Thyroid gland (tissue), 4 donors: ENCODE measurements around the gene IFT122.

Experiments
- CTCF ChIP-seq, 6 experiments: fragments of 200-600 bp in 3 of 6; fragments of 450-650 bp in 3 of 6; sonication (generic) in 3 of 6; IDR thresholded peaks; one replicate each; pipeline ENCODE4 v1.5.1; 2016 to 2019; ENCODE audit warnings: antibody characterized with exemption in 6 of 6, mild to moderate bottlenecking in 2 of 6, inconsistent platforms in 1 of 6, moderate library complexity in 1 of 6
- POLR2A ChIP-seq, 2 donors: fragments of 450-650 bp; IDR thresholded peaks; one replicate each; pipeline ENCODE4 v1.6.1; 2017; ENCODE audit warnings: antibody characterized with exemption in 2 of 2, mild to moderate bottlenecking in 2 of 2, moderate library complexity in 1 of 2

GRCh38 chr3:129536804-129537203, 96.8 kb downstream of the IFT122 start:
- TF ChIP-seq CTCF (IDR thresholded peaks at IDR 0.05) (no peak), POLR2A (IDR thresholded peaks at IDR 0.05) (no peak)
